22Rv1 (cell line): ENCODE measurements around the gene PSAT1.

Experiments
- CTCF ChIP-seq: fragments of 450-650 bp; IDR thresholded peaks from 2 replicates; pipeline ENCODE4 v1.5.1; 2017; ENCODE audit warnings: mild to moderate bottlenecking
- ZFX ChIP-seq: fragments of 450-650 bp; IDR thresholded peaks from 2 replicates; pipeline ENCODE4 v1.6.1; 2017; ENCODE audit warnings: antibody characterized with exemption, borderline replicate concordance

GRCh38 chr9:78292026-78292425 lies 4.9 kb upstream of the PSAT1 start:
- TF ChIP-seq CTCF (no peak), ZFX (no peak)
